Endothelial cell of umbilical vein (primary cell): ENCODE results near the gene IP6K3. TPM values are rescaled to one million over a fixed set of nuclear protein-coding genes. Genes with fewer than 3 reads are reported as not detected.

Source experiments
- BruUV-seq: library from RNA; stranded (reverse); fragments of 400-500 nt; replicated peaks from 2 replicates; lab custom pipeline; 2021; lab: Mats Ljungman, UMichigan
- CTCF ChIA-PET: fragments of 300-600, 350-600 bp; sonication (Branson Sonifier 250); formaldehyde crosslinking; loops from one replicate; lab custom pipeline; 2021; ENCODE audit warnings: antibody characterized with exemption, inconsistent platforms; lab: Charles Lee
- POLR2A ChIA-PET: fragments of 300-600, 350-600 bp; sonication (Branson Sonifier 250); formaldehyde crosslinking; loops from one replicate; lab custom pipeline; 2021; ENCODE audit warnings: antibody characterized with exemption, inconsistent platforms; lab: Charles Lee
- DNase-seq: peaks from one replicate; pipeline ENCODE4 v3.0.0-alpha.2; 2011; ENCODE audit warnings: low read depth, low spot score
- FAIRE-seq: peaks from 2 replicates; lab custom pipeline; 2011; peaks lifted over from hg19 to GRCh38; lab: Jason Lieb, UNC
- H2AFZ ChIP-seq: 2 replicates; pipeline ENCODE4 v1.6.0; 2012; ENCODE audit warnings: low read depth, low read length, control low read depth, inconsistent platforms
- H3K27ac ChIP-seq: 2 replicates; pipeline ENCODE4 v1.5.1; 2011; ENCODE audit warnings: low read depth, mild to moderate bottlenecking, control low read depth, low read length, moderate library complexity; ENCODE audit not compliant: insufficient read depth
- H3K27me3 ChIP-seq, 2 experiments: 2 replicates each; pipeline versions ENCODE4 v1.6.0 to v1.6.1; 2011; ENCODE audit warnings: low read length in 2 of 2, mixed read lengths in 1 of 2; ENCODE audit not compliant: control insufficient read depth in 2 of 2, insufficient read depth in 2 of 2
- H3K36me3 ChIP-seq, 2 experiments: 2 replicates in 1 of 2; 3 replicates in 1 of 2; pipeline ENCODE4 v1.5.1; 2011; ENCODE audit warnings: low read length in 2 of 2, mild to moderate bottlenecking in 1 of 2, moderate library complexity in 1 of 2; ENCODE audit not compliant: control insufficient read depth in 2 of 2, insufficient read depth in 2 of 2; ENCODE audit errors: extremely low read depth in 1 of 2
- H3K4me1 ChIP-seq: 3 replicates; pipeline ENCODE4 v1.5.1; 2011; ENCODE audit warnings: mild to moderate bottlenecking, low read length; ENCODE audit not compliant: control insufficient read depth, insufficient read depth; ENCODE audit errors: extremely low read depth
- H3K4me2 ChIP-seq: 2 replicates; pipeline ENCODE4 v1.6.1; 2011; ENCODE audit warnings: low read length, control low read depth, mixed read lengths; ENCODE audit not compliant: insufficient read depth
- H3K4me3 ChIP-seq, 3 experiments: fragments of 200-600 bp in 1 of 3; sonication (generic), shearing (Covaris generic) in 1 of 3; replicated peaks in 1 of 3; 2 replicates each; pipeline ENCODE4 v1.5.1; 2011 to 2016; ENCODE audit warnings: control low read depth in 3 of 3, low read length in 3 of 3, mild to moderate bottlenecking in 2 of 3, inconsistent platforms in 1 of 3, low read depth in 1 of 3, moderate library complexity in 1 of 3; ENCODE audit not compliant: insufficient read depth in 1 of 3
- H3K79me2 ChIP-seq: 2 replicates; pipeline ENCODE4 v1.6.0; 2012; ENCODE audit warnings: low read length, inconsistent platforms; ENCODE audit not compliant: control insufficient read depth, insufficient read depth
- H3K9ac ChIP-seq: replicated peaks from 2 replicates; pipeline ENCODE3; 2011; ENCODE audit warnings: low read length, control low read depth; ENCODE audit not compliant: insufficient read depth; ENCODE audit errors: extremely low read depth
- H3K9me1 ChIP-seq: replicated peaks from 3 replicates; pipeline ENCODE4 v1.6.0; 2011; ENCODE audit warnings: mild to moderate bottlenecking, low read length; ENCODE audit not compliant: control insufficient read depth, insufficient read depth; ENCODE audit errors: extremely low read depth
- H3K9me3 ChIP-seq: replicated peaks from 2 replicates; pipeline ENCODE4 v1.5.1; 2012; ENCODE audit warnings: low read length, inconsistent platforms; ENCODE audit not compliant: control insufficient read depth, insufficient read depth
- H4K20me1 ChIP-seq: replicated peaks from 2 replicates; pipeline ENCODE3; 2011; ENCODE audit warnings: mild to moderate bottlenecking, low read length; ENCODE audit not compliant: control insufficient read depth, insufficient read depth; ENCODE audit errors: extremely low read depth
- EZH2 ChIP-seq: IDR thresholded peaks from 2 replicates; pipeline ENCODE4 v1.6.1; 2012; ENCODE audit warnings: borderline replicate concordance, low read depth, mild to moderate bottlenecking, moderate library complexity, low read length, inconsistent platforms; ENCODE audit not compliant: severe bottlenecking
- FOS ChIP-seq: IDR thresholded peaks from 2 replicates; pipeline ENCODE4 v1.6.1; 2011; ENCODE audit warnings: mild to moderate bottlenecking, low read length, moderate library complexity, borderline replicate concordance; ENCODE audit not compliant: insufficient read depth
- GATA2 ChIP-seq: IDR thresholded peaks from 2 replicates; pipeline ENCODE4 v1.7.0; 2011; ENCODE audit warnings: low read depth, mild to moderate bottlenecking, moderate library complexity, mixed read lengths, low read length; ENCODE audit not compliant: insufficient read length, insufficient read depth
- JUN ChIP-seq: IDR thresholded peaks from 2 replicates; pipeline ENCODE4 v1.6.1; 2011; ENCODE audit warnings: borderline replicate concordance, low read depth; ENCODE audit not compliant: insufficient read length, insufficient read depth
- MYC ChIP-seq: IDR thresholded peaks from one replicate; pipeline ENCODE4 v1.6.1; 2011; ENCODE audit warnings: mild to moderate bottlenecking, low read depth, low read length
- POLR2A ChIP-seq: IDR thresholded peaks from 2 replicates; pipeline ENCODE4 v1.6.1; 2012; ENCODE audit warnings: low read depth, mild to moderate bottlenecking, control low read depth, low read length
- POLR2AphosphoS5 ChIP-seq: IDR thresholded peaks from 2 replicates; pipeline ENCODE4 v1.6.1; 2012; ENCODE audit warnings: low read depth, mild to moderate bottlenecking, control low read depth, low read length, moderate library complexity; ENCODE audit not compliant: insufficient read depth
- dilution Hi-C: fragments of 300-500 bp; cut with MboI; formaldehyde crosslinking; loops from one replicate; pipeline ENCODE4 v1.15.0; 2019; ENCODE audit warnings: low sequenced_read_pairs; ENCODE audit not compliant: extremely low pct_ligation_motif_present
- intact Hi-C: fragments of 100-400 bp; cut with micrococcal nuclease; formaldehyde crosslinking; loops from one replicate; pipeline ENCODE4 v1.10.0; 2022
- polyA plus RNA-seq, 4 experiments: library from polyadenylated mRNA; depleted of rRNA in 3 of 4; stranded (reverse) in 3 of 4; unstranded in 1 of 4; fragments of >200 nt; gene quantifications; 2 replicates each; pipeline versions ENCODE4 v1.2.1 to v1.2.3, GENCODE V29; 2011 to 2012; ENCODE audit warnings: missing spikeins in 1 of 4
- total RNA-seq: library from RNA; stranded (reverse); gene quantifications from 2 replicates; pipeline ENCODE4 v1.2.3, GENCODE V29; 2021
- TF ChIP-seq, protein P1 (sequence below): IDR thresholded peaks from 2 replicates; pipeline ENCODE4 v1.6.1; 2011; ENCODE audit not compliant: insufficient read depth, insufficient read length
- TF ChIP-seq, protein P2 (sequence below), 2 donors: IDR thresholded peaks; 1 replicate in 1 of 2; 2 replicates in 1 of 2; pipeline ENCODE4 v1.5.1; 2011; ENCODE audit warnings: low read length in 2 of 2, mild to moderate bottlenecking in 2 of 2, moderate library complexity in 2 of 2, control low read depth in 1 of 2, inconsistent platforms in 1 of 2, low read depth in 1 of 2; ENCODE audit not compliant: insufficient read depth in 1 of 2; ENCODE audit errors: extremely low read depth in 1 of 2

The IP6K3 gene
- total and polyA plus RNA-seq, 2 donors (not counting 3 experiments of a cell fraction or from before 2014, with no cell fraction given) = not detected

DNA sequence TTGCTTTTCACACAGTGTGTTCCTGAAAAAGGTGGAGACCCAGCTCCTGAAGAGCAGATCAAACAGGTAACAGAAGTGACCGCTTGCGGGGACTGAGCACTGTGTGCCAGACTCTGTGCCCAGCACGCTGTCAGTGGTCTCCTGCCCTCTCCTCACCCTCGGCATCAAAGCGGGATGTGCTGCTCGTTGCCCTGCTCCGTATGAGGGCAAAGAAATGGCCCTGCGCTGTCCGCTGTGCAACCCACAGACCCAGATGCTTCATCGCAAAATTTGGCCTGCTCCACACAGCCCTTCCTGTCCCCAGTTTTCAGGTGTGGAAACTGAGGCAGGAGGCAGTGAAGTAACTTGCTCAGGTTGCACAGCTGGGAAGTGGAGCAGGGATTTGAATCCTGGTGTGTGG lies 48.9 kb downstream of the IP6K3 start:
- no peaks in the 10 kb centered on the region for H3K27me3 ChIP-seq
- no peaks in the 10 kb centered on the region for H3K9me1 ChIP-seq
- H2AFZ ChIP-seq = no peak overlapping the region
- FAIRE-seq (no peak), DNase-seq (no peak)
- ChIA-PET POLR2A (interaction anchor here (1.1 to 1.2 kb wide), 2 partner anchors 14 to 76 kb away, joined by 3 to 4 read pairs; partner anchors contain the start of gene UQCC2), CTCF (interaction anchor here (0.7 to 5.9 kb wide), 17 partner anchors 8 to 280 kb away, joined by 3 to 47 read pairs (median 5); partner anchors contain the start of genes CUTA and UQCC2)
- H3K4me3 ChIP-seq = no peak overlapping the region
- intact Hi-C loops (loop anchor here (2.0 kb wide), 1 partner anchor 25 kb away; no protein-coding TSS in a partner anchor), dilution Hi-C loops (no loop called here)
- H3K4me2 ChIP-seq = no peak overlapping the region
- H3K4me1 ChIP-seq = peaks cover 71% of the 10 kb centered on the region
- peaks cover 0 to 5% of the 10 kb centered on the region in 2 experiments for H3K36me3 ChIP-seq
- no peaks in the 10 kb centered on the region for H3K9me3 ChIP-seq
- peak overlapping the region; percentile 70 for H3K27ac ChIP-seq
- H3K79me2 ChIP-seq = peaks cover 3% of the 10 kb centered on the region
- no TSS peak for BruUV-seq
- H4K20me1 ChIP-seq = no peaks in the 10 kb centered on the region
- no peak overlapping the region for H3K9ac ChIP-seq
- TF ChIP-seq MYC (no peak), JUN (no peak), EZH2 (no peak), FOS (no peak), GATA2 (no peak), POLR2AphosphoS5 (no peak), POLR2A (no peak)
- TF ChIP-seq, protein P1, sequence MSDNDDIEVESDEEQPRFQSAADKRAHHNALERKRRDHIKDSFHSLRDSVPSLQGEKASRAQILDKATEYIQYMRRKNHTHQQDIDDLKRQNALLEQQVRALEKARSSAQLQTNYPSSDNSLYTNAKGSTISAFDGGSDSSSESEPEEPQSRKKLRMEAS = no peak
- TF ChIP-seq, protein P2, sequence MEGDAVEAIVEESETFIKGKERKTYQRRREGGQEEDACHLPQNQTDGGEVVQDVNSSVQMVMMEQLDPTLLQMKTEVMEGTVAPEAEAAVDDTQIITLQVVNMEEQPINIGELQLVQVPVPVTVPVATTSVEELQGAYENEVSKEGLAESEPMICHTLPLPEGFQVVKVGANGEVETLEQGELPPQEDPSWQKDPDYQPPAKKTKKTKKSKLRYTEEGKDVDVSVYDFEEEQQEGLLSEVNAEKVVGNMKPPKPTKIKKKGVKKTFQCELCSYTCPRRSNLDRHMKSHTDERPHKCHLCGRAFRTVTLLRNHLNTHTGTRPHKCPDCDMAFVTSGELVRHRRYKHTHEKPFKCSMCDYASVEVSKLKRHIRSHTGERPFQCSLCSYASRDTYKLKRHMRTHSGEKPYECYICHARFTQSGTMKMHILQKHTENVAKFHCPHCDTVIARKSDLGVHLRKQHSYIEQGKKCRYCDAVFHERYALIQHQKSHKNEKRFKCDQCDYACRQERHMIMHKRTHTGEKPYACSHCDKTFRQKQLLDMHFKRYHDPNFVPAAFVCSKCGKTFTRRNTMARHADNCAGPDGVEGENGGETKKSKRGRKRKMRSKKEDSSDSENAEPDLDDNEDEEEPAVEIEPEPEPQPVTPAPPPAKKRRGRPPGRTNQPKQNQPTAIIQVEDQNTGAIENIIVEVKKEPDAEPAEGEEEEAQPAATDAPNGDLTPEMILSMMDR (IDR thresholded peaks at IDR 0.05; ENCODE audit: extremely low read depth in 1 of 2, insufficient read depth in 1 of 2, low read depth in 1 of 2, low read length in 2 of 2) = no peak
